GM12873 (cell line): ENCODE data around the gene STOM.

Experiments
- CTCF ChIP-seq: IDR thresholded peaks from 2 replicates; pipeline ENCODE4 v1.5.1; 2012; ENCODE audit warnings: low read depth, mild to moderate bottlenecking, moderate library complexity, low read length, control low read depth; ENCODE audit not compliant: insufficient read depth; ENCODE audit errors: missing control alignments

The STOM gene

GRCh38 chr9:121360601-121361374, 9.3 kb downstream of the STOM start:
- TF ChIP-seq CTCF, result no peak

- TF ChIP-seq CTCF, result no peak
Observed at GRCh38 chr9:121359351-121360294, 10.4 kb downstream of the STOM start.

- TF ChIP-seq CTCF, result no peak
Observed at GRCh38 chr9:121358751-121359150, 11.3 kb downstream of the STOM start.

- TF ChIP-seq CTCF, result no peak
Observed at GRCh38 chr9:121357011-121357410, 13.0 kb downstream of the STOM start.

GRCh38 chr9:121354762-121355161, 15.3 kb downstream of the STOM start:
- TF ChIP-seq CTCF, result no peak

GRCh38 chr9:121354141-121354540, 15.9 kb downstream of the STOM start:
- TF ChIP-seq CTCF, result no peak
